ENCODE results near the gene RNU1-3.
"Not testable (repeated sequence)": the region's sequence is repeated elsewhere in the genome, so short reads cannot be mapped to it uniquely, and the experiment has no call there.

Gene RNU1-3

DNA sequence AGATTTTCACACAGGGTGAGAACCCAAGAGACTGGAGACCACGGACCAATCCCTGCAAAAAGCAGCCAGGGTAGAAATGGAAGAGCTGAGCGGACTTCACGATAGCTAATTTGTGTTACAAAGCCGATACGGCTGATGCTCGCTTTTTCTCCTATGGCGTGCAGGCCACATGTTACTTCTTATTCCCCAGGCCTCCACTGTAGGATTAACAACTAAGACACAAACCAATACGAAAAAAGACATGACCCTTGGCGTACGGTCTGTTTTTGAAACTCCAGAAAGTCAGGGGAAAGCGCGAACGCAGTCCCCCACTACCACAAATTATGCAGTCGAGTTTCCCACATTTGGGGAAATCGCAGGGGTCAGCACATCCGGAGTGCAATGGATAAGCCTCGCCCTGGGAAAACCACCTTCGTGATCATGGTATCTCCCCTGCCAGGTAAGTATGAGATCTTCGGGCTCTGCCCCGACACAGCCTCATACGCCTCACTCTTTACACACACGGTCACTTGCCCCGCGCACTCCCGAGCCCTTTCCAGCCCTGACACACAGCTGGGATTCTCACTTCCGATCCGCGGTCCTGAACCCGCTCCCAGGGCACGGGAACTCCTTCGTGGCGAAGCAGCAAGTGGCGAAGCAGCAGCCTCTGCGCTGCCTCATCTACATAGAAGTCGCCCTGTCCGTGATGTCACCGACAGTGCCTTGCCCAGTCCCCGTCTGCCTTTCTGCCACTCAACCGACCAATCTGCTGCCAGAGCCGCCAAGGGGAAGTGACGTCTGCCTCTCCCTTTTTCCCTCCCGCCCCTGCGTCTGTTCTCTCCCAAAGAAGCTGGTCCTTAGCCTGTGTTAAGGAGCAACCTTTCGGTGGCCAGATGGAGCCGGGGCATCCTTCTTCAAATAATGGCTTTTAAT, at the start of gene RNU1-3:
Gene RNU1-3, minus strand, starts transcription at position 447 of the 912 bp plus-strand sequence.
- not testable (repeated sequence) for DNase-seq (ENCODE audit: low spot score)

DNA sequence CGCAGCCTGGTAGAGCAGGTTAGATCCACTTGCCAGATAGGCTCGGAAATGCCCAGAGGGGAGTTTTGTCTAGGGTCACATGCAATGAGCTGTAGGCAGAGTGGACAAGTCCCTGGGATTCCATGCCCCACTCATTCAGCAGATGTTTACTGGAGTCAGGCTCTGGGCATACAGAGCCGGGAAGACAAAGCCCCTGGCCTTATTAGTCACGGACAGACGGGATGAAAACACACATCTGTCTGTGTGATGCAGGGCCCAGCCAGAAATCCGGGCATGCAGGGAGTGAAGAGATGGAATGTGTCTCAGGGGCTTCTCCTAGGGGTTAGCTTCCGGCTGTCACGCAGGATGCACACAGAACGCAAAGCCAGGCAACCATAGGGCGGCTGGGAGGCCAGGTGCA, 46.7 kb upstream of the RNU1-3 start:
- DNase-seq (ENCODE audit: low spot score) = not testable (repeated sequence)

GRCh38 chr1:16712984-16713383, 46.2 kb upstream of the RNU1-3 start:
- DNase-seq (ENCODE audit: low spot score) = not testable (repeated sequence)

- DNase-seq (ENCODE audit: low spot score) = not testable (repeated sequence)
Observed at GRCh38 chr1:16712582-16712981, 45.8 kb upstream of the RNU1-3 start.

DNA sequence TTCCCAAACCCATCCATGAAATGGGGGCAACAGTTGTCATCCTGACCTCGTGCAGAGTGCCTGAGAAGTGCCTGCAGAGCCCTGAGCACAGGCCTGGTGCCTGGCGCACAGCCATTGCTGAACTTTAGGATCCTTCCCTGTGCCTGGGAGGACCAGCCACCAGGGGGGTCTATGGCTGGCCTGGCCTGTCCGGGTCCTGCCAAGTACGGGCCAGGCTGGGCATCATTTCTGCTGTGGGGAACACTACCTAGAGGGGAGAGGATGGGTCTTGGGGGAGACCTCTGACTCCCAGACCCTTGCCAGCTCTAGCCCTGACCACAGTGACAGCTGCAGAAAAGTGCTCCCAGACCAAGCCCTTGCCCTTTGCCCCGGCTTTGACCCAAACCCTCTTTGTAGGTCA, 45.4 kb upstream of the RNU1-3 start:
- not testable (repeated sequence) for DNase-seq (ENCODE audit: low spot score)

GRCh38 chr1:16710618-16711017, 43.9 kb upstream of the RNU1-3 start:
- not testable (repeated sequence) for DNase-seq (ENCODE audit: low spot score)

DNA sequence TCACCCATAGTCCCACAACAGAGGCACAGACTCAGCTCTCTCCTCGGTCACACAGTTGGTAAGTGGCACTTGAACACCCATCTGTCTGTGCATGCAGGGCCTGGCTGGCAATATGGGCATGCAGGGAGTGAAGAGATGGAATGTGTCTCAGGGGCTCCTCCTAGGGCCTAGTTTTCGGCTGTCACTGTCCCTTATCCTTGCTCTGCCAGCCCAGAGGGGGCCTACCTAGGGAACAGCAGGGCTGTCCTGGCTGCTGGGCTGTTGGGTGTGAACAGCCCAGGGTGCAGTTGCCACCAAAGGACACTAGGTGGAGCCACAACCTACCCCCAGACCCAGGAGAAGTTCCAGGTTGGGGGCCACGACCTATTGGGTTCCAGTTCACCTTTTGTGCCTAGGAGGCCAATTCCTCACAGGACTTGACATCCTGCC, 42.9 kb upstream of the RNU1-3 start:
- peak; percentile 17 for DNase-seq (ENCODE audit: low spot score)

DNA sequence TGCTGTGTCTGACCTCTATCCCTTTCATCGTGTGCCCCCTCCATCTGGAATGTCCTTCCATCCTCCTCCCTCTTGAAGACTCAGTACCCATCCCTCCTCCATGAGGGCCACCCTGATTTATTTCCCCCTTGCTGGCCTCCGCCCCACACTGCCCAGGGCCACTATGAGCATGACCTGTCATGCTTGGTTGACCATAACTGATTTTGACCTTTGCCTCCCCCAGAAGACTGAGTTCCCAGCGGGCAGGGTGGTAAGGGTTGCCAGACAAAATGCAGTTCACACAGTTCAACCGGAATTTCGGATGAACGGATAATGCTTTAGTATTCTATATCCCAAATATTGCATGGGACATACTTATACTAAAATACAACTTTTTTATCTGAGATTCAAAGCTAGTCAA, 42.0 kb upstream of the RNU1-3 start:
- DNase-seq (ENCODE audit: low spot score) = not testable (repeated sequence)

- DNase-seq (ENCODE audit: low spot score) = not testable (repeated sequence)
Observed at GRCh38 chr1:16707130-16708093, 40.7 kb upstream of the RNU1-3 start.

- not testable (repeated sequence) for DNase-seq (ENCODE audit: low spot score)
Observed at GRCh38 chr1:16706302-16706701, 39.6 kb upstream of the RNU1-3 start.

GRCh38 chr1:16704502-16705100, 37.9 kb upstream of the RNU1-3 start:
- not testable (repeated sequence) for DNase-seq (ENCODE audit: low spot score)

GRCh38 chr1:16704076-16704475, 37.3 kb upstream of the RNU1-3 start:
- not testable (repeated sequence) for DNase-seq (ENCODE audit: low spot score)

DNA sequence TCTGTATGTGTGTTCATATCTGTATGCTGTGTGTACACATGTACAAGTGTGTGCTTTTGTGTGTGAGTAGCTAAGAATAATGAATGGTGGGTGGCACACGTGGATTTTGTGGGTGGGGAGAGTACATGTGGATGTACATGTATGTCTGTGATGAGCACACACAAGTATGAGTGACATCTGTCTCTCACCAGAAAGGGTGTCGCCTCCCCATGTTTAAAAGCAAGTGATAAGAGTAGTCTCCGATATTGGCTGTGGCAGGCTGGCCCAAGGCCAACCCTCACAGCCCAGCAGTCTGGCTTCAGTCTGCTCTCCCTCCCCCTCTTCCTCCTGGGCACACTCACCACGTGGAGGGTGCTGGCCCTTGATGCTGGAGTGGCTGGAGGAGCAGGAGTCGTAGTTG, 36.9 kb upstream of the RNU1-3 start:
- not testable (repeated sequence) for DNase-seq (ENCODE audit: low spot score)

DNA sequence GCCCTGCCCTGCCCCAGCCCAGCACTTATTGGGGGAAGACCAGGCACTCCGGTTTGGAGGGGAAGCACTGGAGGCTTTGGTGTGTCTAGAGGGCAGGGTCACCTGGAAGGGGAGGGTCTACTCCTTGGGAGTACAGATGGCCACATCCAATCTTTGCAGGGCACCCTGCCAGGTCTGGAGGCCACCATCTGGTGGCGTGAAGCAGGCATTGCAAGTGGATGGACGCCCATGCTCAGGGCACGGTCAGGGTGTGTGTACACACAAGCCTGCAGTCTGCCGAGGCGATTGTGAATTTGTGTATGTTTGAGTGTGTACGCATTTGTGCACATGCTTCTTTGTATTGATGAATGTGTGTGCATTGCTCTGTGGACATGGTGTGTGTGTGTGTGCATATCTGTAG, 36.4 kb upstream of the RNU1-3 start:
- DNase-seq (ENCODE audit: low spot score) = not testable (repeated sequence)

- not testable (repeated sequence) for DNase-seq (ENCODE audit: low spot score)
Observed at GRCh38 chr1:16702280-16702679, 35.5 kb upstream of the RNU1-3 start.

DNA sequence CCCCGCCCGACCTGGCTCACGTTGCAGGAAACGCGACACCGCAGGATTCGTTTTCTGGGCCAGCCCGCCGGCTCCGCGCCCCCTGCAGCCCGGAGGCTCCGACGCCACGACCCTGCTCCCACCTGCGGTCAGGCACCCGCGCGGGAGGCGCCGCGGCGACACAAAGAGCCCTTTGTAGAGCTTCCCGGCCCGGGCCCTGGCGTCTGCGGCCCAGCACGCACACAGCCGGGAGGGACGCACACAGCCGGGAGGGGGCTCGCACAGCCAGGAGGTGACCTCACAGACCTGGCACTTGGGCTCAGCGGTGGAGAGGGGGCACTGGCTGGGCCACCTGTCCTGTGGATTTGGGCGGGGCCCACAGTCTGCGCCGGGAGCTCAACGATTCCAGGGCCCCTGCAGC, 34.4 kb upstream of the RNU1-3 start:
- not testable (repeated sequence) for DNase-seq (ENCODE audit: low spot score)

DNA sequence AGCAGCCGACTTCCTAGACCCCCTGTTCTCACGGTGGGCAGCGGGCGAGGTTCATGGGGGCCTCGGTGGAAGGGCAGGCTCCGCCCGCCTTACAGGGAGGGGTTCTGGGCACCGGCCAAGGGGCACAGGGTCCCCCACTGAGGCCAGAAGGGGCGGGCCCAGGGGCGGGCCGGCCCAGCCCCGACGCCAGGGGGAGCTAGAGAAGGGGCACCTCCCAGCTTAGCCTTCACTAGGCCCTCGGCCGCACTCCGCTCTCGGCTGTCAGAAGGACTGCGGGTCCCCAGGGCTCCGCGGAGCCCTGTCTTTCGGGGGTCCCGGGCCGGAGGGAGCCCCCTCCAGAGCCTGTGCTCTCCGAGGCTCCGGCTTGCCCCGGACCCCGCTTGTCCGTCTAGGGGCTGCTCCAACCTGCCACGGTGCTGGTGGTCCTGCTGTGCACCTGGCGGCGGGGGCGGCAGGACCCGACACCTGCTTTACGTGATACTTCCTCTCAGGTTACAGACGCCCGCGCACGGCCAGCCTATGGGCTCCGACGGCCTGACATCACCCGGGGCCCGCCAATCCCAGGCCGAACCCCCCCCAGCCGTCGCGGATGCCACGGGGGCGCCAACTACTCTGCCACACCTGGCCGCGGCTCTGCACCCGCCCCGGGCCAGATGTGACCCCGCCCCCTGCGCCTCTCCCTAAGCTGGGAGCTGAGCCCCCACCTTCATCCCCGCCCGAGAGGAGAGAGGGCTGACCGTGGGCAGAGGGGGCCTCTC, 33.6 kb upstream of the RNU1-3 start:
- not testable (repeated sequence) for DNase-seq (ENCODE audit: low spot score)

GRCh38 chr1:16699440-16699839, 32.7 kb upstream of the RNU1-3 start:
- not testable (repeated sequence) for DNase-seq (ENCODE audit: low spot score)

DNA sequence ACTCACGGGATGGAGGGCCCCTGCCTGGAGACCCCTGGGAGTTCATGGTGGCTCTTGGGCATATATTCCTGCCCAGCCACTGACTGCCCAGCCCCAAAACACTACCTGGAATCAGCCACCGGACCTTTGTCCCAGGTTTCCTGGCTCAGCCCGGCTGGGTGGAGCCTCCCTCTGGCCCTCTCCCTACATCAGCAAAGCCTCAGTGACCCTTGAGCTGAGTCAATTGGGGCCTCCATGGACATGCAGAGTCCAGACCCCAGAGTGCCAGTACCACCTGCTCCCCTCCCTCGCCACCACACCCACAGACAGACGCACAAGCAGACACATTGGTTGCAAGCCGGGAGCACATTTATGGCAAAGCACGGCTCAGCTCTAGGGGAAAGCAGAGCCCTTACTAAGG, 30.4 kb upstream of the RNU1-3 start:
- not testable (repeated sequence) for DNase-seq (ENCODE audit: low spot score)

DNA sequence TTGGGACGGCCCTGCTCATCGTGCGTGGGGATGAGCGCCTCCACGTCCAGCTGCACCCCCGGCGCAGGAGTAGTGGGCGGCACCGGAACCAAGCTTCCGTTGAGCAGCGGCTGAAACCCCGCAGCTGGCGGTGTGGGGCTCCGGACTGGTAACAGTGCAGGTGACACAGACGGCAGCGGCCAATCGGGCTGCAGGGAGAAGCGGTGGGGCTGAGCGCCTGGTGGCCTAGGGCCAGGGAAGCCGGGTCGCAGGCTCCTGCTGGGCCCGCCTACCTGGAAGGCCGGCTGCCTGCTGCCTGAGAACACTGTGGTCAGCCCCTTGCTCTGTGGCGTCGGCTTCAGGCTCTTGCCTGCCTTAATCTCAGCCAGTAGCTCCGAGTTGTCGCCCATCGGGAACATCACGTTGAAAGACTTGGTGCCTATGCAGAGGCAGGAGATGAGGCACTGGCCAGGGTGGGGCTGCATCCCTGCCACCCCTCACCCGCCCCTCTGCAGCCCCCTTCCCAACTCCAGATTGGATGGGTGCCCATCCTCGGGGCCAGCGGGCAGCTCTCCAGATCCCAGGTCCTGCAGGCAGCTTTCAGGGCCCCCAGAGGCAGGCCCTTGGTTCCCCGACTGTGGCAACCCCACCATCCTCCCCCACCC, 29.9 kb upstream of the RNU1-3 start:
- DNase-seq (ENCODE audit: low spot score) = not testable (repeated sequence)

DNA sequence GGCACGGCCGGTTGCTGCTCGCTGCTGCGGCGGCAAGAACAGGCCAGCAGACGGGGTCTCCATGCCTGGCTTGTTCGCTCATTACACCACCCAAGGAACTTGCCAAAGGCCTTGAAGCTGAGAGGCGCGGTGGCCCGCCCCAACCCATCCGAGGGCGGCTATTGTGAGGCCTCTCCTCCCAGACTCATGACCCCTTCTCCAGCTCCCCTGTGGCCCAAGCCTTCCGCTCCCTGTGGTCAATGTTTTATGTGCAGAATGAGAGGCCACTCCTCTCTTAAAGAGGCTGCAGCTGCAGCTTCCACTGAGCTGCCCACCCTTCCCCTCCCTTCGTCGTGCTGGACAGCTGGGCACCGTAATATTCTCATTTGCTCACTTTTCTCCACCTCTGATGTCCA, 27.6 kb upstream of the RNU1-3 start:
- not testable (repeated sequence) for DNase-seq (ENCODE audit: low spot score)
